ENCODE results near the gene KRT75. TPM values are rescaled to one million over a fixed set of nuclear protein-coding genes. Genes with fewer than 3 reads are reported as not detected.

Gene KRT75
- total and polyA plus RNA-seq, 2 experiments from 2014 or later: not detected

DNA sequence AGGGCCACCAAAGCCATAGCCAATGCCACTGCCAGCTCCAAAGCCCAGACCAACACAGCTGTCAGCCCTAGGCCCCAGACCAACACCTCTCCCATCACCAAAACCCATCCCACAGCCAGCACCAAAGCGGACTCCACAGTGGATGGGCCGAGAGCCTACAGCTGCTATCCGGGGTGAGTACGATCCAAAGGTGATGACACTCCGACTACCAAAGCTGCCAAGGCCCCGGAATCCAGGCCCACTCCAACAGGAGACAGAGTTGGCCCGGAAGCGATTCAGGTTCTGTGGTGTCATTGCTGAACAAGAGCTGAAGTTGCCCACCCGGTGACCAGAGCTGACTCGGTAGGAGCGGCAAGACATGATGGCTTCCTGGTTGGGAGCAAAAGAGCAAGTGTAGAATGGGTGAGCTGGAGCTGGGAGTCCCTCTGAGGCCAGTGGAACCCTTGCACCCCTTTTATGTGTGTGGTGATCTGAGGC lies 48.9 kb downstream of the KRT75 start, which contains the start of gene KRT84:
Gene KRT84, minus strand, starts transcription at position 427 of the 477 bp plus-strand sequence. Its CDS starts 67 bp downstream, at position 360.
- Histone ChIP-seq H3K36me3 (no peaks in the 10 kb centered on the region), H3K27ac (no peak within 1 kb of the TSS), H3K4me1 (ENCODE audit: low read depth) (no peaks in the 10 kb centered on the region), H3K4me3 (no peak within 1 kb of the TSS), H3K9me3 (ENCODE audit: low read depth) (no peaks in the 10 kb centered on the region), H3K27me3 (peaks cover 62% of the 10 kb centered on the region)
- TF ChIP-seq, protein P1, sequence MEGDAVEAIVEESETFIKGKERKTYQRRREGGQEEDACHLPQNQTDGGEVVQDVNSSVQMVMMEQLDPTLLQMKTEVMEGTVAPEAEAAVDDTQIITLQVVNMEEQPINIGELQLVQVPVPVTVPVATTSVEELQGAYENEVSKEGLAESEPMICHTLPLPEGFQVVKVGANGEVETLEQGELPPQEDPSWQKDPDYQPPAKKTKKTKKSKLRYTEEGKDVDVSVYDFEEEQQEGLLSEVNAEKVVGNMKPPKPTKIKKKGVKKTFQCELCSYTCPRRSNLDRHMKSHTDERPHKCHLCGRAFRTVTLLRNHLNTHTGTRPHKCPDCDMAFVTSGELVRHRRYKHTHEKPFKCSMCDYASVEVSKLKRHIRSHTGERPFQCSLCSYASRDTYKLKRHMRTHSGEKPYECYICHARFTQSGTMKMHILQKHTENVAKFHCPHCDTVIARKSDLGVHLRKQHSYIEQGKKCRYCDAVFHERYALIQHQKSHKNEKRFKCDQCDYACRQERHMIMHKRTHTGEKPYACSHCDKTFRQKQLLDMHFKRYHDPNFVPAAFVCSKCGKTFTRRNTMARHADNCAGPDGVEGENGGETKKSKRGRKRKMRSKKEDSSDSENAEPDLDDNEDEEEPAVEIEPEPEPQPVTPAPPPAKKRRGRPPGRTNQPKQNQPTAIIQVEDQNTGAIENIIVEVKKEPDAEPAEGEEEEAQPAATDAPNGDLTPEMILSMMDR (IDR thresholded peaks at IDR 0.05; ENCODE audit: low read depth, low read length): no peak
- DNase-seq (ENCODE audit: low read depth in 1 of 2, low spot score in 1 of 2): no peak

DNA sequence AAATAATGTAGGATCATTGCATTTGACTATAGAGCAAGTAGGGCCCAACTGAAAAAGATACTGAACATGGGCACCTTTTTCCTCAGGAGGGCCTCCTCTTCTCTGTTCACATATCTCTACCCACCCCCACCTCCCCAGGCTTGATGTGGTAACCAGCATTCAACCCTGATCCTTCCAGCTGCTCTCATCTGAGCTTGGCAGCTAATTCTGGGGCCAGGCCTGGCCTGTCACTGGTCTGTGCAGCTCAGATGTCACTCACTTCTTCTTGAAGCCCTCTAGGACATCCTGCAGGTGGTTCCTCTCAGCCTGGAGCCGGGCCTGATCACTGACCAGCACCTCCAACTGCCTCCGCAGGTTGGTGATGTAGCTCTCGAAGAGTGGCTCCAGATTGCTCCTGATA lies 50.8 kb downstream of the KRT75 start:
- no peak for DNase-seq (ENCODE audit: low read depth in 1 of 2, low spot score in 1 of 2)
- H3K36me3 ChIP-seq: no peaks in the 10 kb centered on the region
- no peaks in the 10 kb centered on the region for H3K9me3 ChIP-seq (ENCODE audit: low read depth)
- peaks cover 50% of the 10 kb centered on the region for H3K27me3 ChIP-seq
- H3K4me1 ChIP-seq (ENCODE audit: low read depth): no peaks in the 10 kb centered on the region
- no peak overlapping the region for H3K27ac ChIP-seq
- H3K4me3 ChIP-seq: no peak overlapping the region
- TF ChIP-seq, protein P1 (IDR thresholded peaks at IDR 0.05; ENCODE audit: low read depth, low read length): no peak

DNA sequence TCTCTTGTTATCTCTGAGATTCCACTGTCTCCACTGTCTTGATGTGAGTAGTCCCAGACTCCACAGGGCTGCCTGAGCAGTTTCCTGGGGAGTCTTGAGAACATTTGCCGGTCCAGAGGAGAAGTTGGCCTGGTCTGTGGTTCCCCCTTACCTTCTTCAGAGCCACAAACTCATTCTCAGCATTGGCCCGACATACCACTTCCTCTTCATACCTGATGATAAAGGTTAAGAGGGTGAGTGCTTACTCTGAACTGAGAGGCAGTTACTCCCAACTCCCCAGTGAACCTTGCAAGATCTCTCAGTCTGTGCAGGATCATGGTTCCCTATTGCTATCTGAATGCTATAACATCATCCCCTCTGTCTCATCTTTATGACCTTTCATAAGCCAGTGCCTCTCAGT lies 51.3 kb downstream of the KRT75 start:
- H3K27ac ChIP-seq: no peak overlapping the region
- H3K27me3 ChIP-seq: peaks cover 46% of the 10 kb centered on the region
- H3K4me1 ChIP-seq (ENCODE audit: low read depth): no peaks in the 10 kb centered on the region
- H3K36me3 ChIP-seq: no peaks in the 10 kb centered on the region
- no peaks in the 10 kb centered on the region for H3K9me3 ChIP-seq (ENCODE audit: low read depth)
- TF ChIP-seq, protein P1 (IDR thresholded peaks at IDR 0.05; ENCODE audit: low read depth, low read length): no peak
- H3K4me3 ChIP-seq: no peak overlapping the region
- no peak for DNase-seq (ENCODE audit: low read depth in 1 of 2, low spot score in 1 of 2)

DNA sequence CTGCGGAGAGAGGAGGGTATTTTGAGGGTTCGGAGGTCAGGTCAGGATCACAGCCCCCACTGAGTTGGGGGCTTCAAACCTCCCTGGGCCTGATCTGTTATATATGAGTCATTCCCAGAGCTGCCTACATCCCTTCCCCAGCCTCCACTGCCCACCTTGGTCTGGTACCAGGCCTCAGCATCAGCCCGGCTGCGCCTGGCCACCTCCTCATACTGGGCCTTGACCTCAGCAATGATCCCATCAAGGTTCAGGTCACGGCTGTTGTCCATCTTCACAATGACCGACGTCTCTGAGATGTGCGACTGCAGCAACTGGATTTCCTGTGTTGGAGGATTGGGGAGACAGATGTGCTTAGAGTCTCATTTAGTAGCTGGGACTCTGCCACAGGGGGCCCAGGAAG lies 53.0 kb downstream of the KRT75 start:
- Histone ChIP-seq H3K4me1 (ENCODE audit: low read depth) (no peaks in the 10 kb centered on the region), H3K27ac (no peak overlapping the region), H3K4me3 (no peak overlapping the region), H3K9me3 (ENCODE audit: low read depth) (no peaks in the 10 kb centered on the region), H3K36me3 (no peaks in the 10 kb centered on the region), H3K27me3 (peaks cover 36% of the 10 kb centered on the region)
- TF ChIP-seq, protein P1 (IDR thresholded peaks at IDR 0.05; ENCODE audit: low read depth, low read length): no peak
- DNase-seq (ENCODE audit: low read depth in 1 of 2, low spot score in 1 of 2): no peak

DNA sequence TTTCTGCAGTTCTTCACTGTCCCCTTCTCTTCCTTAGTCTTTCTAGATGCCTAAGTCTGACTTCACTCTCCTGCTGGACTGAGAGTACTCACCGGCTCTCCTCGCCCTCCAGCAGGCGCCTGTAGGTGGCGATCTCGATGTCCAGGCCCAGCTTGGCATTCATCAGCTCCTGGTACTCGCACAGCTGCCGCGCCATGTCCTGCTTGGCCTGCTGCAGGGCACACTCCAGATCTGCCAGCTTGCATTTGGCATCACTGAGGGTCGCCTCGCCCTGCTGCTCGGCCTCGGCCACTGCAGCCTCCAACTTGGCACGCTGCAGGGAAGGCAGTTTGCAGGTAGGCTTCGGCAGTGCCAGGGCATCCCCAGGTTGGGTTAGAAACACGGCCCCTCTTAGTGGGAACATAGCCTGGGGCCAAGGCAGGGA lies 53.9 kb downstream of the KRT75 start:
- no peaks in the 10 kb centered on the region for H3K9me3 ChIP-seq (ENCODE audit: low read depth)
- TF ChIP-seq, protein P1 (IDR thresholded peaks at IDR 0.05; ENCODE audit: low read depth, low read length): peak; percentile 75
- H3K27ac ChIP-seq: no peak overlapping the region
- peaks cover 39% of the 10 kb centered on the region for H3K27me3 ChIP-seq
- peak; percentile 48 to 52 for DNase-seq (ENCODE audit: low read depth in 1 of 2, low spot score in 1 of 2)
- H3K36me3 ChIP-seq: no peaks in the 10 kb centered on the region
- no peaks in the 10 kb centered on the region for H3K4me1 ChIP-seq (ENCODE audit: low read depth)
- no peak overlapping the region for H3K4me3 ChIP-seq
